GM18505 (cell line): ENCODE data around the gene SHMT2.
"Not testable (repeated sequence)": the region's sequence is repeated elsewhere in the genome, so short reads cannot be mapped to it uniquely, and the experiment has no call there.

Source experiments
- ATAC-seq: cut with Tn5 transposase; IDR thresholded peaks from one replicate; pipeline ENCODE4 v1.9.1; 2021; ENCODE audit not compliant: unreplicated experiment
- POLR2A ChIP-seq: IDR thresholded peaks from 4 replicates; pipeline ENCODE4 v1.6.1; 2011; ENCODE audit warnings: borderline replicate concordance; ENCODE audit not compliant: insufficient read depth, insufficient read length; ENCODE audit errors: extremely low read depth

SHMT2 gene

DNA sequence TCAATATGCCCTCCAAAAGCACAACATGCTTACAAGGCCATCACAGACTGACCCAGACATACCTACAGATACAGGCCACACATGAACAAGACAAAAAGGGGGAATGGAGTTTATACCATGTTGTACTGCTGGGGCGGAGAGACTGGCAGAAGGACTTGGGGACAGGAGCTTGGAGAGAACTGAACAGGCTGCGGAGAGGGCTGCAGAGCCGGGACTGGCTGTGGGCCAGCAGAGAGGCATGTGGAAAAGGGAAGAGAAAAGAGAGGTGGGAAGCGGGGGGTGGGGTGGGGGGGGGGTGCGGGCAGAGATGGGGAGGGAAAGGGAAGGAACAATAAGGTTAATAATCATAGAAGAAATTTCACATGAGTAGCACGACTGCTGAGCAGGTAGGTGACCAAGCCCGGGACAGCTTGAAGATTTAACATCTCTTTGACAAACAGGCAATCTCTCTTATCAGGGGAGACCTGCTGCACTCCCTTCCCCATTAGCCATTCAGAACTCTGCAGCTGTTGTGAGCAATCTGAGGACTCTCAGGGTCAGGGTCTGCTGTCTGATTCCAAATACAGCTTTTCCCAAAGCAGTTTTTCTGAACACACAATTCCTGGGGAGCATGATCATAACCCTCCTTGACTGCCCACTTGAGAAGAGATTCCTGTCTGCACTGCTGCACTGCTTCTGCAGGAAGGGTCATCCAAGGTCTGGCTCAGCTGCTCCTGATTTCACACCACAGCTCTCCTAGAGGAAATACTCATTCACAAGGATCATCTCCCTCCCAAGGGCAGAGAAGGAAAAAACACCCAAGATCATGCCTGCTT is 43.0 kb downstream of the SHMT2 start:
- ATAC-seq: no peak
- TF ChIP-seq POLR2A: no peak

DNA sequence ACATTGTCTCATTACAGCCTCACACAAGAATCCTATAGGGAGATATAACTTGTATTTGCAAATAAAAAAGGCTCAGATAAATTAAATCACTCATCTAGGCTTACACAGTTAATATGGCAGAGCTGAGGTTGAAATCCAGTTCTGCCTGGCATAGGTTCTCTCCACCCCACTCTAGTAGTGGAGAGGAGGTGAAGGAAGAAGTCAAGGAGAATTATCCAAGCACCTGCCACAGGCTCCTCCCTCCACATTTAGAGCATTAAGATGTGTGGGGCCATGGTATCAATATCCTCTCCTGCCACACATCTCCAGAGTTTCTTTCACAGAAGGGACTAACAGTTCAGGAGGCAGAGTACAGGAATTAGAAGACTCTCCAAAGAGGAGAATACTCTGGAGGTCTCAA is 44.0 kb downstream of the SHMT2 start:
- no peak for TF ChIP-seq POLR2A
- no peak for ATAC-seq

DNA sequence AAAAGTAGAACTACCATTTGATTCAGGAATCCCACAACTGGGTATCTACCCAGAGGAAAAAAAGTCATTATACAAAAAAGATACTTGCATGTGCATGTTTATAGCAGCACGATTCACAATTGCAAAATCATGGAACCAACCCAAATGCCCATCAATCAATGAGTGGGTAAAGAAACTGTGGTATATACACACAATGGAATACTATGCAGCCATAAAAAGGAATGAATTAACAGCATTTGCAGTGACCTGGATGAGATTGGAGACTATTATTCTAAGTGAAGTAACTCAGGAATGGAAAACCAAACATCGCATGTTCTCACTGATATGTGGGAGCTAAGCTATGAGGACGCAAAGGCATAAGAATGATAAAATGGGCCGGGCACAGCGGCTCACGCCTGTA is 46.7 kb downstream of the SHMT2 start:
- not testable (repeated sequence) for ATAC-seq

DNA sequence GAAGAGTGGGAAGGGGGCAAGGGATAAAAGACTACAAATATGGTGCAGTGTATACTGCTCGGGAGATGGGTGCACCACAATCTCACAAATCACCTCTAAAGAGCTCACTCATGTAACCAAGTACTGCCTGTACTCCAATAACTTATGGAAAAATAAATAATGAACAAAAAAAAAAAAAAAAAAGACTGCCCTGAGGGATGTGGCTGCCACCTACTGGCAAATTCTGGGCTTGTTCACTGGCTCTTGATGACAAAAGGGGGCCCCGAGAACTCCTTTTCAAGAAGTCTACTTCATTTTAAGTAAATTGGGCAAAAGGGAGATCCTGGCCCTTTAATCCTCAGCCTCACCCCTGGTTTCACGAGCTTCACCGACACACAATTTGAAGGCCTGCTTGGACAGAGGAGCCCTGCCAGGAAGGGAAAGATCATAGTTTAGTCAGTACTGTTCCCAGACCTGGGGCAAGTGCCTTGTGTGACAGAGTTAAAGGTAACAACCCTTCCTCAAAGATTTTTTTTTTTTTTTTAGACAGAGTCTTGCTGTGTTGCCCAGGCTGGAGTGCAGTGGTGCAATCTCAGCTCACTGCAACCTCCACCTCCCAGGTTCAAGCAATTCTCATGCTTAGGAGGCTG is 47.5 kb downstream of the SHMT2 start:
- no peak for ATAC-seq

DNA sequence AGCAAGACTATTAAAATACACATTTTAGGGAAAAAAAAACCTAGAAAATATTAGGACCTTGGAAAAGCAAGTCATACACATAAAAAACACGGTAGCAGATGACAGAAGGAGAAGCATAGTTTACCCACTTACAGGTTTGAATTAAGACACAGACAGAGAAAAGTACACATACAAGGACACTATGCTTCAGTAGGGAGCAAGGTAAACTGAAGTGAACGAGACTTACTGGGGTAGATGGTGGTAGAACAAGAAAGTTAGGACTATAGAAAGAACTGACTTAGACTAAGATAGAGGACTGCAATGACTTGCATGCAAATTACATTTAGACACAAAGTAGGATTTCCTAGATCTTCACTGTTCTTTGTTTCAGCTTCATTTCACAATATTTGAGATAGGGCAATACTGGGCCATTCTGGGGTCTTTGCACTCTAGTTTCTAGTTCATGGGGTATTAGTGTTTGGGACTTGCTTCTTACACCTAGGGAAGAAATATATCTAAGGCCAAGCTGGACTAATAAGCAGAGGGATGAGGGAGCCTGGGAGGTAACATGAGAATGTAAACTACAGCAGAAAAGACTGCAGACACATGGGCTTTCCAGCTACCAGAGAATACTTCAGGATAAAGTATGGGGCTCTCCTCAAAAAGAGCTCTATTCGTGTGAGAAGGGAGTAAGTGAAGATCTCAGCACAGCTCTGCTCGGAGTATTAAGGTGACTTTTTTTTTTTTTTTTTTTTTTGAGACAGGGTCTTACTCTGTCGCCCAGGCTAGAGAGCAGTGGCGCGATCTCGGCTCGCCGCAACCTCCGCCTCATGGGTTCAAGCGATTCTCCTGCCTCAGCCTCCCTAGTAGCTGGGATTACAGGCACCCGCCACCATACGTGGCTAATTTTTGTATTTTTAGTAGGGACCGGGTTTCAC is 49.2 kb downstream of the SHMT2 start:
- ATAC-seq: no peak
- TF ChIP-seq POLR2A: no peak

More for the DNA sequence above, 47.5 kb downstream of the SHMT2 start:
- TF ChIP-seq POLR2A: no peak

DNA sequence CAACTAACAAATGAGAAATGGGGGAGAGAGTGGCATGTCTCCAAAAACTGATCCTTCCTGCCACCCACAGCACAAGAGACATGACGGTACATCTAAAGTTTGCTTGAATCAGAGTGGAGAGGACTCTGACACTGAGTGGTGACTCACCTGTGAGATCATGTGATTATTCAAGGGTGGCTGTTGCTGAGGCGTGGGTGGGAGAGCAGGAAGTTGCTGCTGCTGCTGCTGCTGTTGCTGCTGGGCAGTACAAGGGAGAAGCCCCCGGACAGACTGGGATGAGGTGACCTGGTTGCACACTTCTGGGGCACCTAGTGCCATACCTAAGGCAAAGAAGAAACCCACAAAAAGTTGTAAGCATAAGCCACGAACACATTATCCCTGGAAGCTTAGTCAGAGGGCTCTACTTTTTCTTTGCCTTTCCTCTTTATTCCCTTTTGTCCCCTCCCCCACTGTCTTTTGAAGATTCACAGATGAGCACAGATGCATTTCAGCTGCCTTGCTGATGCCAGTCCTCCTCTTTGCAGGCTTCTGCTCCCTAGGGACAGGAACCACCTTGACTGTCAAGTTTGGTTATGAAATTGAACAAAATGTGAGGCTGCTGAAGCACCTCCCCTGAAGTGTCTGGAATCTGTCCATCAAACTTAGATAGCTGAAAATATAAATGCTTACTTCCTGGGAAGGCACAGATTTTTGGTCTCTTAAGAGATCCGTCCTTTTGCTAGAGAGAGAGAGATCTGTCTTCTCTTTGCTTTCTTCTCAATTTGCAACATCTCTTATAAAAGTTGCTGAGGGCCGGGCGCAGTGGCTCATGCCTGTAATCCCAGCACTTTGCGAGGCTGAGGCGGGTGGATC is 50.9 kb downstream of the SHMT2 start:
- ATAC-seq: peak; percentile 92
- TF ChIP-seq POLR2A: peak; percentile 68

DNA sequence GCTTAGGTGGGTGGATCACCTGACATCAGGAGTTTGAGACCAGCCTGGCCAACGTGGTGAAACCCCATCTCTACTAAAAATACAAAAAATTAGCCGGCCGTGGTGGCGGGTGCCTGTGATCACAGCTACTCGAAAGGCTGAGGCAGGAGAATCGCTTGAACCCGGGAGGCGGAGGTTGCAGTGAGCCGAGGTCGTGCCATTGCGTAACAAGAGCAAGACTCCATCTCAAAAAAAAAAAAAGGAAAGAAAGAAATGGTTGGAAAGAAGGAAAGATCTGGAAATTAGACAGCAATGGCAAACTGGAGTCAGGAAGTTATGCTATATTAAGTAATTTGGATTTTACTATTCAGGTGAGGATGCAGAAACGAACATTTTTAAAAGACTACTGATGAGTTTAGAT is 52.6 kb downstream of the SHMT2 start:
- ATAC-seq: not testable (repeated sequence)
